Common myeloid progenitor, CD34-positive (primary cell): ENCODE results near the gene SLC25A17.
"Not testable (repeated sequence)": the region's sequence is repeated elsewhere in the genome, so short reads cannot be mapped to it uniquely, and the experiment has no call there.

Experiments used
- CTCF ChIA-PET: fragments of 350-600 bp; sonication (Branson Sonifier 250); formaldehyde crosslinking; loops from one replicate; lab custom pipeline; 2021; ENCODE audit warnings: antibody characterized with exemption; lab: Charles Lee
- POLR2A ChIA-PET: fragments of 350-600 bp; sonication (Branson Sonifier 250); formaldehyde crosslinking; loops from one replicate; lab custom pipeline; 2021; ENCODE audit warnings: antibody characterized with exemption; lab: Charles Lee
- DNase-seq, 3 donors: peaks; one replicate each; pipeline versions ENCODE4 v3.0.0 to v3.0.0-alpha.2; 2013
- H3K27ac ChIP-seq, 2 experiments: 1 replicate in 1 of 2; 2 replicates in 1 of 2; pipeline ENCODE4 v1.7.0; 2013; ENCODE audit warnings: inconsistent platforms in 2 of 2, low read length in 2 of 2, mild to moderate bottlenecking in 2 of 2, low read depth in 1 of 2, moderate library complexity in 1 of 2; ENCODE audit not compliant: severe bottlenecking in 2 of 2, insufficient read depth in 1 of 2, poor library complexity in 1 of 2
- H3K27me3 ChIP-seq, 5 experiments: replicated peaks in 2 of 5; 1 replicate in 3 of 5; 2 replicates in 2 of 5; pipeline versions ENCODE4 v1.6.1 to v1.7.0; 2013; ENCODE audit warnings: low read length in 4 of 5, mild to moderate bottlenecking in 2 of 5, moderate library complexity in 2 of 5, inconsistent platforms in 1 of 5; ENCODE audit not compliant: insufficient read depth in 5 of 5, control insufficient read depth in 4 of 5
- H3K36me3 ChIP-seq, 4 experiments: 1 replicate in 2 of 4; 2 replicates in 2 of 4; pipeline versions ENCODE4 v1.6.1 to v1.7.0; 2013; ENCODE audit warnings: low read length in 3 of 4, control low read depth in 1 of 4, mild to moderate bottlenecking in 1 of 4; ENCODE audit not compliant: control insufficient read depth in 4 of 4, insufficient read depth in 4 of 4
- H3K4me1 ChIP-seq, 4 experiments: 1 replicate in 3 of 4; 2 replicates in 1 of 4; pipeline versions ENCODE4 v1.6.1 to v1.7.1; 2013; ENCODE audit warnings: low read length in 3 of 4, mild to moderate bottlenecking in 3 of 4, control low read depth in 1 of 4, inconsistent platforms in 1 of 4, moderate library complexity in 1 of 4; ENCODE audit not compliant: control insufficient read depth in 4 of 4, insufficient read depth in 4 of 4; ENCODE audit errors: control extremely low read depth in 1 of 4
- H3K4me3 ChIP-seq, 7 experiments: 1 replicate in 4 of 7; 2 replicates in 3 of 7; pipeline versions ENCODE4 v1.5.1 to v1.7.0; 2013; ENCODE audit warnings: mild to moderate bottlenecking in 7 of 7, low read length in 6 of 7, moderate library complexity in 6 of 7, inconsistent platforms in 2 of 7, low read depth in 2 of 7, control low read depth in 1 of 7; ENCODE audit not compliant: insufficient read depth in 4 of 7, control insufficient read depth in 1 of 7; ENCODE audit errors: extremely low read depth in 1 of 7
- H3K9me3 ChIP-seq, 5 experiments: 1 replicate in 4 of 5; 2 replicates in 1 of 5; pipeline versions ENCODE4 v1.6.1 to v1.7.1; 2013; ENCODE audit warnings: low read length in 4 of 5, mild to moderate bottlenecking in 2 of 5, inconsistent platforms in 1 of 5, low read depth in 1 of 5, moderate library complexity in 1 of 5; ENCODE audit not compliant: control insufficient read depth in 4 of 5, insufficient read depth in 2 of 5; ENCODE audit errors: control extremely low read depth in 1 of 5
- WGBS: methylation state at CpG from one replicate; pipeline ENCODE4 v1.1.5; 2013; ENCODE audit not compliant: insufficient coverage; 5-methylcytosine and 5-hydroxymethylcytosine counted together

Gene SLC25A17

DNA sequence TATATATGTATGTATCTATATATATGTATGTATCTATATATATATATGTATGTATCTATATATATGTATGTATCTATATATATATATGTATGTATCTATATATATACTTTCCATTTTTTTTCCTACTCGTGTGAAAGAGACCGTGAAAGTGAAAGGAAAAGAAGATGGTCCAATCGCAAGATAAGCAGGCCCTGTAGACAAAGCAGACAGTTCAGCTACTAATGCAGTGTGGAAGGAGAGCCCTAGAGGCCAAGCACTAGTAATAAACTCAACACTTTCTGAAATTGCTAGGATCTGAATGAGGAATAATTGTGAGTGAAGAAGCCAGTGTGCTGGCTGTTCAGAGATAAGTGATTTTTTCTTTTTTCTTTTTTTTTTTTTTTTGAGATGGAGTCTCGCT is 92.6 kb downstream of the SLC25A17 start:
- Histone ChIP-seq H3K36me3 (no peaks in the 10 kb centered on the region), H3K4me1 (peaks cover under 1 to 36% (median 14%) of the 10 kb centered on the region in 4 experiments), H3K27me3 (no peaks in the 10 kb centered on the region), H3K27ac (no peak overlapping the region), H3K9me3 (no peaks in the 10 kb centered on the region), H3K4me3 (no peak overlapping the region)
- ChIA-PET CTCF (interaction anchor here (0.5 to 1.1 kb wide), 2 partner anchors 20 to 43 kb away, joined by 3 read pairs; no protein-coding TSS in a partner anchor), POLR2A (interaction anchor here (0.5 to 0.7 kb wide), 2 partner anchors 43 to 67 kb away, joined by 3 to 5 read pairs; no protein-coding TSS in a partner anchor)
- peak; percentile 50 to 93 (median 86) for DNase-seq
- 88% methylated on average over 1 of the region's 4 CpGs for WGBS

DNA sequence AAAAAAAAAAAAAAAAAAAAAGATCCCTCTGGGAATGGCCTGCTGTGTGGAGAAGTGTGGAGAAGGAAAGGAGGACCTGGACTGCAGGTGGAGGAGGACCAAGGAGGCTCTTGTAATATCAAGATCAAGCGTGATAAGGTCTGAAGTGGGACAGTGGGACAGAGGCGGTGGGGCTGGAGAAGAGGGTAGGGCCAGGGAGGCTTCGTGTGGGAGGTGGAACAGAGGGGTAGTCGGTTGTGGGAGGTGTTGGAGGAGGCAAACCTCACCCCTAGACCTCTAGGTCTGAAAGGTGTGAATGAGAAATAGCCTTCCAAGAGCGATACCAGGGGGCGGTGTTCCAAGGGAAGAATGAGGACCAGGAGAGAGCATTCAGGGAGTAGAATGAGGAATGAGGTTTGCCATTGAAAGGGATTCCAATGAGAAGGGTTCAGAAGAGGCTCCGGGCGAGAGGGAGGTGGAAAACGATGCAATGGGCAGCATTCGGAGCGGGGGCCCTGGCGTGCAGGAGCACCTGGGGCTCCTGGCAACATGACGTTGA is 95.7 kb downstream of the SLC25A17 start:
- Histone ChIP-seq H3K27me3 (no peaks in the 10 kb centered on the region), H3K27ac (no peak overlapping the region), H3K4me3 (no peak overlapping the region), H3K9me3 (no peaks in the 10 kb centered on the region), H3K36me3 (no peaks in the 10 kb centered on the region), H3K4me1 (peaks cover 4 to 22% (median 10%) of the 10 kb centered on the region in 4 experiments)
- DNase-seq, result no peak
- WGBS, result 98% methylated on average over 13 of the region's 13 CpGs
- CTCF ChIA-PET, result interaction anchor here (1.0 to 1.1 kb wide), 2 partner anchors 8 to 36 kb away, joined by 3 read pairs; no protein-coding TSS in a partner anchor
- POLR2A ChIA-PET, result no interaction called here

DNA sequence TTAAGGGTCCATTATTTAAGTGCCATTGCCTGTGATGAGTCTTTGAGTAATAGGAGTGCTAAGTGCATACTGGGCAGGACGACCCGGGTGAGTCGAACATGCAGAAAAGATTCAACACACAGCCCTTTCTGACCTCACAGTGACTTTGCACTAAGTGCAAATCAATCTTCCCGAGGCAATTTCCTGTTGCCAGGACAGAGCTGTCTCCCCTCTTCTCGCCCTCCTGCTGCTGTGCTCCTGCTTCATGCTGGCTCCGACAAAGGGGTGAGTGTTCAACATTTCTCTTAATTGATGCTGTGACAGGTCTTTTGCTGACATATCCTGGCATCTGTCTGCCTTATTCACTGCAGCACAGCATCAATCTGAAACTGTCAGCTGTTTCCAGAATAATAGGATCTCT is 97.9 kb downstream of the SLC25A17 start:
- Histone ChIP-seq H3K27me3 (no peaks in the 10 kb centered on the region), H3K4me3 (peak overlapping the region in 1 of 7 experiments; percentile 7), H3K27ac (no peak overlapping the region), H3K4me1 (peaks cover 4 to 10% (median 8%) of the 10 kb centered on the region in 4 experiments), H3K36me3 (no peaks in the 10 kb centered on the region), H3K9me3 (no peaks in the 10 kb centered on the region)
- peak; percentile 43 to 88 (median 76) for DNase-seq
- ChIA-PET CTCF (interaction anchor here (1.4 to 3.0 kb wide), 3 partner anchors 10 to 38 kb away, joined by 3 to 11 read pairs (median 10); no protein-coding TSS in a partner anchor), POLR2A (interaction anchor here (0.7 kb wide), 1 partner anchor 10 kb away, joined by 4 read pairs; no protein-coding TSS in a partner anchor)
- 0% methylated on average over 6 of the region's 6 CpGs for WGBS

DNA sequence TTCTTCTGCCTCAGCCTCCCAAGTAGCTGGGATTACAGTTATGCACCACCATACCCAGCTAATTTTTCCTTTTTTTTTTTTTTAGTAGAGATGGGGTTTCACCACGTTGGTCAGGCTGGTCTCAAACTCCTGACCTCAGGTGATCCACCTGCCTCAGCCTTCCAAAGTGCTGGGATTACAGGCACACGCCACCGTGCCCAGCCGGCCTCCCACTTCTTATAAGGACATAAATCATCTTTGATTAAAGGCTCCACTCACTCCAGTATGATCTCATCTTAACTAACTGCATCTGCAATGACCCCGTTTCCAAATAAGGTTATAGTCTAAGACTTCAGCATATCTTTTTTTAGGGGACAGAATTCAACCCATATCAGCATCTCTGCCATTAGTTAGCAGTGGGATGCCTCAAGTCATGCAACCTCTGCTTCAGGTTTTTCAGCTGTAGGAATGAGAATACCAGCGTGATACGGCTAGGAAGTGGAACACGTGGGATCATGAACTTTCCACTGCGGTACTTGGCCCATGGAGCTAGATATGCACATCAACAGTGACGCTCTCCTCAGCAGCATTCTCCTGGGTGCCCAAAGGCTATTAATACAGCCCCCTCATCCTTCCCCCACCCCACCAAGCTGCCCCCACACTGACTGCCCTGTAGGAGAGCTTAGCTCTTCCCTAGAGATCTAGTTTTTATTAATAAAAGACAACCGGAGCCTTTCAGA is 98.4 kb downstream of the SLC25A17 start:
- H3K27me3 ChIP-seq, result no peaks in the 10 kb centered on the region
- H3K27ac ChIP-seq, result no peak overlapping the region
- H3K4me1 ChIP-seq, result peaks cover 4 to 10% (median 8%) of the 10 kb centered on the region in 4 experiments
- H3K4me3 ChIP-seq, result no peak overlapping the region
- H3K36me3 ChIP-seq, result no peaks in the 10 kb centered on the region
- ChIA-PET CTCF (interaction anchor here (1.3 to 3.0 kb wide), 3 partner anchors 8 to 38 kb away, joined by 4 to 11 read pairs (median 10); no protein-coding TSS in a partner anchor), POLR2A (no interaction called here)
- DNase-seq, result no peak
- H3K9me3 ChIP-seq, result no peaks in the 10 kb centered on the region
- WGBS, result 74% methylated on average over 6 of the region's 11 CpGs

DNA sequence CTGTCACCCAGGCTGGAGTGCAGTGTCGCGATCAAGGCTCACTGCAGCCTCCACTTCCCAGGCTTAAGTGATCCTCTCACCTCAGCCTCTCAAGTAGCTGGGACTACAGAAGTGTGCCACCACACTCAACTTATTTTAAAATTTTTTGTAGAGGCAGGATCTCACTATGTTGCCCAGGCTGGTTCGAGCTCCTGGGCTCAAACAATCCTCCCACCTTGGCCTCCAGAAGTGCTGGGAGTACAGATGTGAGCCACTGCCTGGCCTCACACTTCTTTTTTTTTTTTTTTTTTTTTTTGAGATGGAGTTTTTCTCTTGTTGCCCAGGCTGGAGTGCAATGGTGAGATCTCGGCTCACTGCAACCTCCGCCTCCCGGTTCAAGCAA is 99.0 kb downstream of the SLC25A17 start:
- H3K9me3 ChIP-seq, POLR2A ChIA-PET, H3K4me3 ChIP-seq, H3K4me1 ChIP-seq, H3K36me3 ChIP-seq, H3K27me3 ChIP-seq, H3K27ac ChIP-seq, DNase-seq: not testable (repeated sequence)
- WGBS, result 95% methylated on average over 2 of the region's 6 CpGs
- CTCF ChIA-PET, result interaction anchor here (1.3 to 3.0 kb wide), 3 partner anchors 8 to 37 kb away, joined by 4 to 11 read pairs (median 10); no protein-coding TSS in a partner anchor
